Astrocyte (in vitro differentiated cells and primary cell): ENCODE measurements around the gene OLFM2. TPM values are rescaled to one million over a fixed set of nuclear protein-coding genes. Genes with fewer than 3 reads are reported as not detected.

Experiments
- DNase-seq: peaks from one replicate; pipeline ENCODE4 v3.0.0-alpha.2; 2010; ENCODE audit warnings: low read depth
- FAIRE-seq: peaks from 2 replicates; lab custom pipeline; 2011; peaks lifted over from hg19 to GRCh38; lab: Jason Lieb, UNC
- H2AFZ ChIP-seq: 2 replicates; pipeline ENCODE4 v1.6.0; 2012; ENCODE audit warnings: low read depth, low read length, inconsistent platforms
- H3K27ac ChIP-seq: 2 replicates; pipeline ENCODE4 v1.5.1; 2011; ENCODE audit warnings: low read depth, low read length, inconsistent platforms
- H3K27me3 ChIP-seq: 2 replicates; pipeline ENCODE4 v1.6.0; 2011; ENCODE audit warnings: low read length, inconsistent platforms; ENCODE audit not compliant: insufficient read depth
- H3K36me3 ChIP-seq: 2 replicates; pipeline ENCODE4 v1.5.1; 2011; ENCODE audit warnings: low read length, inconsistent platforms; ENCODE audit not compliant: insufficient read depth
- H3K4me1 ChIP-seq: 2 replicates; pipeline ENCODE4 v1.5.1; 2011; ENCODE audit warnings: low read length, inconsistent platforms; ENCODE audit not compliant: insufficient read depth
- H3K4me2 ChIP-seq: 2 replicates; pipeline ENCODE4 v1.6.0; 2012; ENCODE audit warnings: low read length, inconsistent platforms
- H3K4me3 ChIP-seq: 2 replicates; pipeline ENCODE4 v1.5.1; 2011; ENCODE audit warnings: low read depth, mild to moderate bottlenecking, low read length, inconsistent platforms; ENCODE audit not compliant: insufficient read depth
- H3K79me2 ChIP-seq: 2 replicates; pipeline ENCODE4 v1.6.0; 2012; ENCODE audit warnings: mild to moderate bottlenecking, low read length, inconsistent platforms; ENCODE audit not compliant: insufficient read depth
- H3K9ac ChIP-seq: 2 replicates; pipeline ENCODE4 v1.6.0; 2012; ENCODE audit warnings: mild to moderate bottlenecking, low read length, inconsistent platforms
- H3K9me3 ChIP-seq: 2 replicates; pipeline ENCODE4 v1.5.1; 2012; ENCODE audit warnings: low read depth, mild to moderate bottlenecking, low read length, inconsistent platforms; ENCODE audit not compliant: insufficient read depth
- H4K20me1 ChIP-seq: 2 replicates; pipeline ENCODE4 v1.6.0; 2012; ENCODE audit warnings: low read length, inconsistent platforms; ENCODE audit not compliant: insufficient read depth
- H3K27ac Mint-ChIP-seq: one replicate; pipeline ENCODE4 v1.8.0; 2021; ENCODE audit warnings: mild to moderate bottlenecking, mixed read lengths; ENCODE audit not compliant: unreplicated experiment
- H3K27me3 Mint-ChIP-seq: one replicate; pipeline ENCODE4 v1.8.0; 2021; ENCODE audit warnings: low read depth, mixed read lengths; ENCODE audit not compliant: unreplicated experiment
- H3K36me3 Mint-ChIP-seq: one replicate; pipeline ENCODE4 v1.8.0; 2021; ENCODE audit warnings: low read depth, mixed read lengths; ENCODE audit not compliant: unreplicated experiment
- H3K4me1 Mint-ChIP-seq: one replicate; pipeline ENCODE4 v1.8.0; 2021; ENCODE audit warnings: low read depth, mixed read lengths; ENCODE audit not compliant: unreplicated experiment
- H3K4me3 Mint-ChIP-seq: one replicate; pipeline ENCODE4 v1.8.0; 2021; ENCODE audit warnings: mild to moderate bottlenecking, moderate library complexity, mixed read lengths; ENCODE audit not compliant: unreplicated experiment
- H3K9me3 Mint-ChIP-seq: one replicate; pipeline ENCODE4 v1.8.0; 2021; ENCODE audit warnings: mild to moderate bottlenecking, mixed read lengths; ENCODE audit not compliant: unreplicated experiment
- CTCF ChIP-seq: IDR thresholded peaks from 2 replicates; pipeline ENCODE4 v1.5.1; 2011; ENCODE audit warnings: low read depth, mild to moderate bottlenecking, inconsistent platforms, low read length, moderate library complexity; ENCODE audit not compliant: insufficient read depth
- EZH2 ChIP-seq: IDR thresholded peaks from 2 replicates; pipeline ENCODE4 v1.6.1; 2012; ENCODE audit warnings: mild to moderate bottlenecking, low read length, inconsistent platforms; ENCODE audit not compliant: insufficient read depth
- total RNA-seq: library from RNA; stranded (reverse); gene quantifications from 2 replicates; pipeline ENCODE4 v1.2.1, GENCODE V29; 2021

Gene OLFM2
- total RNA-seq, 1 donor from 2014 or later = 71.3 TPM

- Mint-ChIP-seq H3K9me3 (peaks cover 9% of the 10 kb centered on the region), H3K4me3 (no peak overlapping the region), H3K27ac (no peak overlapping the region), H3K4me1 (peaks cover 7% of the 10 kb centered on the region), H3K27me3 (peaks cover 22% of the 10 kb centered on the region), H3K36me3 (no peaks in the 10 kb centered on the region)
- no peak overlapping the region for H3K27ac ChIP-seq
- no peaks in the 10 kb centered on the region for H3K36me3 ChIP-seq
- H3K9ac ChIP-seq = no peak overlapping the region
- peaks cover 10% of the 10 kb centered on the region for H3K27me3 ChIP-seq
- no peak overlapping the region for H3K4me3 ChIP-seq
- H3K4me1 ChIP-seq = peaks cover 16% of the 10 kb centered on the region
- H3K4me2 ChIP-seq = no peak overlapping the region
- TF ChIP-seq CTCF (no peak), EZH2 (no peak)
- H3K9me3 ChIP-seq = peaks cover 5% of the 10 kb centered on the region
- H2AFZ ChIP-seq = no peak overlapping the region
- FAIRE-seq (no peak), DNase-seq (peak; percentile 52)
- no peaks in the 10 kb centered on the region for H4K20me1 ChIP-seq
- H3K79me2 ChIP-seq = no peaks in the 10 kb centered on the region
Measured at GRCh38 chr19:9941231-9941630, 4.9 kb upstream of the OLFM2 start.

GRCh38 chr19:9940778-9941177 lies 4.5 kb upstream of the OLFM2 start:
- Histone ChIP-seq H3K9ac (no peak overlapping the region), H3K79me2 (no peaks in the 10 kb centered on the region), H3K9me3 (peaks cover 5% of the 10 kb centered on the region), H3K4me3 (no peak overlapping the region), H3K36me3 (no peaks in the 10 kb centered on the region), H3K4me2 (no peak overlapping the region), H3K4me1 (peaks cover 12% of the 10 kb centered on the region), H2AFZ (no peak overlapping the region), H4K20me1 (no peaks in the 10 kb centered on the region), H3K27ac (no peak overlapping the region), H3K27me3 (peaks cover 11% of the 10 kb centered on the region)
- H3K27ac Mint-ChIP-seq = no peak overlapping the region
- H3K4me3 Mint-ChIP-seq = no peak overlapping the region
- peaks cover 7% of the 10 kb centered on the region for H3K4me1 Mint-ChIP-seq
- peaks cover 9% of the 10 kb centered on the region for H3K9me3 Mint-ChIP-seq
- peaks cover 22% of the 10 kb centered on the region for H3K27me3 Mint-ChIP-seq
- TF ChIP-seq CTCF = no peak
- no peak for TF ChIP-seq EZH2
- DNase-seq (no peak), FAIRE-seq (no peak)
- no peaks in the 10 kb centered on the region for H3K36me3 Mint-ChIP-seq

- Histone ChIP-seq H3K79me2 (no peaks in the 10 kb centered on the region), H3K9me3 (peaks cover 5% of the 10 kb centered on the region), H4K20me1 (no peaks in the 10 kb centered on the region), H3K4me3 (no peak overlapping the region), H3K4me2 (no peak overlapping the region), H3K27ac (no peak overlapping the region), H3K9ac (no peak overlapping the region), H3K27me3 (peaks cover 24% of the 10 kb centered on the region), H3K36me3 (no peaks in the 10 kb centered on the region), H3K4me1 (peaks cover 18% of the 10 kb centered on the region), H2AFZ (no peak overlapping the region)
- H3K27me3 Mint-ChIP-seq = peaks cover 26% of the 10 kb centered on the region
- DNase-seq (no peak), FAIRE-seq (no peak)
- TF ChIP-seq EZH2 (no peak), CTCF (no peak)
- H3K4me1 Mint-ChIP-seq = peaks cover 3% of the 10 kb centered on the region
- no peaks in the 10 kb centered on the region for H3K36me3 Mint-ChIP-seq
- H3K4me3 Mint-ChIP-seq = no peak overlapping the region
- peaks cover 9% of the 10 kb centered on the region for H3K9me3 Mint-ChIP-seq
- H3K27ac Mint-ChIP-seq = no peak overlapping the region
Measured at GRCh38 chr19:9939301-9939913, 3.1 kb upstream of the OLFM2 start.
